Spinal cord (tissue), 10 donors: ENCODE measurements around the gene LRRC8A. TPM values are rescaled to one million over a fixed set of nuclear protein-coding genes. Genes with fewer than 3 reads are reported as not detected.

ENCODE experiments used
- DNase-seq, 6 donors: peaks; one replicate each; pipeline versions ENCODE4 v3.0.0 to v3.0.0-alpha.2; 2013 to 2015; ENCODE audit warnings: low spot score in 6 of 6, low read depth in 4 of 6
- H3K27ac ChIP-seq: one replicate; pipeline ENCODE4 v1.5.1; 2013; ENCODE audit warnings: low read depth, low read length, control low read depth
- H3K27me3 ChIP-seq: one replicate; pipeline ENCODE4 v1.6.1; 2013; ENCODE audit warnings: low read length; ENCODE audit not compliant: control insufficient read depth, insufficient read depth
- H3K36me3 ChIP-seq: one replicate; pipeline ENCODE4 v1.6.1; 2013; ENCODE audit warnings: low read length; ENCODE audit not compliant: control insufficient read depth, insufficient read depth
- H3K4me1 ChIP-seq: one replicate; pipeline ENCODE4 v1.6.1; 2013; ENCODE audit warnings: low read length; ENCODE audit not compliant: control insufficient read depth, insufficient read depth
- H3K4me3 ChIP-seq: one replicate; pipeline ENCODE4 v1.5.1; 2013; ENCODE audit warnings: low read depth, low read length, control low read depth
- H3K9me3 ChIP-seq: one replicate; pipeline ENCODE4 v1.6.1; 2013; ENCODE audit warnings: low read length; ENCODE audit not compliant: control insufficient read depth, insufficient read depth
- WGBS: methylation state at CpG from one replicate; pipeline ENCODE4 v1.1.5; 2013; ENCODE audit warnings: missing lambda C conversion rate; ENCODE audit not compliant: insufficient coverage; 5-methylcytosine and 5-hydroxymethylcytosine counted together
- polyA plus RNA-seq, 2 donors: library from polyadenylated mRNA; unstranded; fragments of 120-200 nt; gene quantifications; one replicate each; pipeline ENCODE4 v1.2.1, GENCODE V29; 2013; ENCODE audit not compliant: insufficient read length in 2 of 2
- total RNA-seq, 2 donors: library from RNA; depleted of rRNA in 1 of 2; stranded (reverse); fragments of 120-200 nt in 1 of 2; fragments of >200 nt in 1 of 2; gene quantifications; one replicate each; pipeline versions ENCODE4 v1.2.3 to v1.2.4, GENCODE V29; 2013 to 2014
- donor health status: healthy.

The LRRC8A gene
- total and polyA plus RNA-seq, 4 donors, result 28.5 to 57.4 (median 42.9) TPM

DNA sequence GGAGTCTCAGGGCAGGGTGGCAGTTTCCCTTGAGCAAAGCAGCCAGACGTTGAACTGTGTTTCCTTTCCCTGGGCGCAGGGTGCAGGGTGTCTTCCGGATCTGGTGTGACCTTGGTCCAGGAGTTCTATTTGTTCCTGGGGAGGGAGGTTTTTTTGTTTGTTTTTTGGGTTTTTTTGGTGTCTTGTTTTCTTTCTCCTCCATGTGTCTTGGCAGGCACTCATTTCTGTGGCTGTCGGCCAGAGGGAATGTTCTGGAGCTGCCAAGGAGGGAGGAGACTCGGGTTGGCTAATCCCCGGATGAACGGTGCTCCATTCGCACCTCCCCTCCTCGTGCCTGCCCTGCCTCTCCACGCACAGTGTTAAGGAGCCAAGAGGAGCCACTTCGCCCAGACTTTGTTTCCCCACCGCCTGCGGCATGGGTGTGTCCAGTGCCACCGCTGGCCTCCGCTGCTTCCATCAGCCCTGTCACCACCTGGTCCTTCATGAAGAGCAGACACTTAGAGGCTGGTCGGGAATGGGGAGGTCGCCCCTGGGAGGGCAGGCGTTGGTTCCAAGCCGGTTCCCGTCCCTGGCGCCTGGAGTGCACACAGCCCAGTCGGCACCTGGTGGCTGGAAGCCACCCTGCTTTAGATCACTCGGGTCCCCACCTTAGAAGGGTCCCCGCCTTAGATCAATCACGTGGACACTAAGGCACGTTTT lies 35.4 kb downstream of the LRRC8A start:
- Histone ChIP-seq H3K9me3 (no peaks in the 10 kb centered on the region), H3K27me3 (no peaks in the 10 kb centered on the region), H3K27ac (peak overlapping the region; percentile 40), H3K4me1 (peaks cover 62% of the 10 kb centered on the region), H3K4me3 (no peak overlapping the region), H3K36me3 (peaks cover 62% of the 10 kb centered on the region)
- DNase-seq, result peak in 2 of 6 donors; percentile 34 to 93
- WGBS, result 77% methylated on average over 26 of the region's 26 CpGs

DNA sequence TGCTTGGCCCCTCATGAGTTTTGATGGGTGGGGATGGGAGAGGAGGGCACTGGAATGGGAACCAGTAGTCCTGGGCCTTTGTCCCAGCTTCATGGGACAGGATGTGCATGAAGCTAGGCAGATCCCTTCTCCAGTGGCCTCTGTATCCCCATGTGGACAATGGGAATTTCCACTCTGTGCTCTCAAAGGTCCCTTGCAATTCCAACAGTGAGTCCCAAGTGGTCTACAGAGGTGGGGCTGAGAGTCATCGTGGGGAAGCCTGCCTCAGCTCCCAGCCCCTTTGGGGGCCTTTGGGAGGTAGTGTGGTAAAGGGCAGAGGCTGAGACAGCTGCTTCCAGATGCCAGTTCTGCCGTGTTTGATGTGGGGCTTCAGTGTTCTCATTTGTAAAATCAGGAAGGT lies 37.0 kb downstream of the LRRC8A start:
- no peaks in the 10 kb centered on the region for H3K27me3 ChIP-seq
- no peak overlapping the region for H3K27ac ChIP-seq
- peaks cover 48% of the 10 kb centered on the region for H3K36me3 ChIP-seq
- H3K9me3 ChIP-seq, result no peaks in the 10 kb centered on the region
- no peak overlapping the region for H3K4me3 ChIP-seq
- no peak for DNase-seq
- H3K4me1 ChIP-seq, result peaks cover 59% of the 10 kb centered on the region
- WGBS, result 76% methylated on average over 2 of the region's 2 CpGs

DNA sequence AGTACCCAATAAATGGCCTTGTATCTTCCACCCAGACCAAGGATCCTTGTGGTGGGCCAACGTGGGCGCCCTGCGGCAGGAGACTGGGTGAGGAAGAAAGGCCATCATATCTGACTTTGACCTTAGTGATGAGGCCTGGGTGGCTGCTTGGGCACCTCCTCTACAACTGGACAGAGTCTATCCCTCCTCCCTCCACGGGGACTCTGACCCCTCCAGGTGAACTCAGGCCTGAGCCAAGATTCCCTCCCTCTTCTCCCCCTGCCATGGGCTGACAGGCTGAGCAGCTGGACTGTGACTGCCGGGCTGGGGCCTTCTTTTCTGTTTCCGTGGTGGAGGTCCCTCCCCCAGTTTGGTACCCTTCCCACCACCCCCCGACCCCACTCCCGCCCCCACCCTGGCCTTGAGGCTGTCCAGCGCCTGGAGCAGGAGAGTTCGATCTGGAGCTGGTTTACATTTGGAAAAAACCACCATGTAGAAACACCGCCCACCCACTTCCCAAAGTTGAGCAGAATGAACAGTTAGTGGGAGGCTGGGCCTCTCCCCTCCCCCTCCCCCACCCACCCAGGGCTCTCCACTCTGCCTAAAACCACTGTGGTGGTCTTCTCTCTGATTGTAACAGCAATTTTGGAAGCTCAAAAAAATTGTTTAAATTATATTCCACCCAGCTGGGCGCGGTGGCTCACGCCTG lies 37.6 kb downstream of the LRRC8A start:
- WGBS, result 77% methylated on average over 4 of the region's 14 CpGs
- Histone ChIP-seq H3K4me1 (peaks cover 59% of the 10 kb centered on the region), H3K27ac (no peak overlapping the region)

DNA sequence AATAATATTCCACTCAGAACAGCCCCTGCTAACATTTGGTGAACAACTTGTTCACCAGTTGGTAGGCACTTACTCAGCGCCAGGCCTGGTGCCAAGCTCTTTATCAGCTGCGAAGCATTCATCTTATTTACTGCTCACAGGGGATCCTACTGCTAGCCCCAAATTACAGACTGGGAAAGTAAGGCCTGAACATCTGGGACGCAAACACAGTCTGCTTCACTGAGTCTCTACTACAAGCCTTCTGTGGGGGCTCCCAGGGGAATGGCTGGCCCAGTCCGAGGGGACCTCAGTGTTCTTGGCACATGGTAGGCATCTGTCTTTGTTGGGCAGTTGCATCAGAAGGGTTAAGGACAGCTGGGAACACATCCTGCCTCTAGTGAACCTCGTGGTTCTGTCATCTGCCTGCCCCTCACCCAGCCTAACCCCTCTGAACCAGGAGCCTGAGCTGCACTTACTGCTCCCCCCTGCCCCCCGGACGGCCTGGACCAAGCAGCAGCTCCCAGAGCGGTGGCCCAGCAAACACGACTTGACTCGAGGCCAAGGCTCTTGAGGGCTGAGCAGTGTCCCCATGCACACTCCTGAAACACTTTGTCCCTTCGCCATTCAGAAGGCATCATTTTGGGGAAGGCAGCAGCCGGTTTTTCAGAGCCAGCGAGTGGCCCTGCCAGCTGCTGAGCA lies 38.6 kb downstream of the LRRC8A start, which contains the start of gene PHYHD1:
Gene PHYHD1, plus strand, starts transcription at position 602 of the 678 bp plus-strand sequence. CDS start 1,342 bp downstream, outside the sequence.
- peak in 4 of 6 donors; percentile 22 to 88 (median 46) for DNase-seq
- H3K9me3 ChIP-seq, result no peaks in the 10 kb centered on the region
- WGBS, result 34% methylated on average over 11 of the region's 13 CpGs
- peak within 1 kb of the TSS; percentile 89 for H3K27ac ChIP-seq
- H3K4me1 ChIP-seq, result peaks cover 58% of the 10 kb centered on the region
- H3K27me3 ChIP-seq, result no peaks in the 10 kb centered on the region
- peaks cover 36% of the 10 kb centered on the region for H3K36me3 ChIP-seq
- peak within 1 kb of the TSS; percentile 59 for H3K4me3 ChIP-seq

More for the DNA sequence above, 37.6 kb downstream of the LRRC8A start:
- Histone ChIP-seq H3K27me3 (no peaks in the 10 kb centered on the region), H3K9me3 (no peaks in the 10 kb centered on the region), H3K4me3 (no peak overlapping the region), H3K36me3 (peaks cover 41% of the 10 kb centered on the region)
- no peak for DNase-seq

DNA sequence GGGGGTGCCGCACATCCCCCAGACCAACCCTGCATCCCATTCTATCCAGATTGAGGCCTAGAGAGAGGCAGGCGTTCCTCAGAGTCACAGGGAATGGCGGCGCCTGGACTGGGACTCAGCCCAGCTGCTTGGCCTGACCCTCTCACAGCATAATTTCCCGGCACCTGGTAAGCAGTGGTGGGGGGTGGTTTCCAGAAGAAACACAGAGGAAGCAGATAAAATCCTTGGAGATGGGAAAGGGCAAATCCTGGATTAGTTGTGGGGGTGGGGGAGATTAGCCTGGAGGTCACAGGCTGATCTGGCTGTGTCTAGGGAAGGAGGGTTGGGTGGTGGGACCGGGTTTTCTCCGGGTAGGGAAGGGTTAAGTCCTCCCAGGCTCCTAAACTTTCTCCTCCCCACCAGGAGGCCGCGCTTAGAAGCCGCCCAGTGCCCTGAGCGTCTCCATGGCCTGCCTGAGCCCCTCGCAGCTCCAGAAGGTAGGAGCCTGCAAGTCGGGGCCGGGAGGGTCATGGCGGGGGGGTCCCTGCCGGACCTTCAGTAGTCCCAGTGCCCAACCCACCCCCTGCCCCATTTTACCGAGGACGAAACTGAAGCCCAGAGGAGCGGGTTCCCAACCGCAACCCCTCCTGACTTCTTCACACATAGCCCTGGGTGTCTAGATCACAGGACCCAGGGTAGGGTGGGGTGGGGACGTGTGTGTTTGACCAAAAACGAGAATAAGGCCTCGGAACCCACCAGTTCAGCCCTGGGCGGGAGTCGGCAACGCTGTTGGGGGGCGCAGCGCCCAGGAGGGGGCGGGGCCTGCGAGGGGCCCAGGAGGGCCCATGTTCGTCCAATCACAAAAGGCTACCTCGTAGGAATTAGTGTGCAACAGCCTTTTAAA lies 40.2 kb downstream of the LRRC8A start:
- Histone ChIP-seq H3K4me1 (peaks cover 42% of the 10 kb centered on the region), H3K27me3 (no peaks in the 10 kb centered on the region), H3K9me3 (no peaks in the 10 kb centered on the region), H3K4me3 (peak overlapping the region; percentile 59), H3K36me3 (peaks cover 21% of the 10 kb centered on the region), H3K27ac (peak overlapping the region; percentile 89)
- WGBS, result 10% methylated on average over 22 of the region's 32 CpGs
- peak in 1 of 6 donors; percentile 74 for DNase-seq

DNA sequence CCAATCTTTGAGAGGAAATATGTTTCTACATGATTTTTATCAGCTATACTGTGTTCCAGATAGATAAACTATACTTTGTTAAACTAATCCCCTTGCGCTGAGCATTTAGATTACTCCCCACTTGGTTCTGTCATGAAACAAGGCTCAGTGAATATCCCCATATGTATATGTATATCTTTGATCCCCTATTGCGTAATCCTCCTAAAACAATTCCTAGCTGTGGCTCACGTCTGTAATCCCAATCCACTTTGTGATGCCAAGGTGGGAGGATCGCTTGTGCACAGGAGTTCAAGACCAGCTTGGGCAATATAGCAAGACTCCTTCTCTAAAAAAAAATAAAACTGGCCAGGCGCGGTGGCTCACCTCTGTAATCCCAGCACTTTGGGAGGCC lies 41.6 kb downstream of the LRRC8A start:
- peaks cover 44% of the 10 kb centered on the region for H3K4me1 ChIP-seq
- H3K27me3 ChIP-seq, result no peaks in the 10 kb centered on the region
- no peak overlapping the region for H3K4me3 ChIP-seq
- WGBS, result 100% methylated on average over 2 of the region's 6 CpGs
- no peaks in the 10 kb centered on the region for H3K9me3 ChIP-seq
- H3K36me3 ChIP-seq, result peaks cover 8% of the 10 kb centered on the region
- no peak overlapping the region for H3K27ac ChIP-seq
- no peak for DNase-seq

DNA sequence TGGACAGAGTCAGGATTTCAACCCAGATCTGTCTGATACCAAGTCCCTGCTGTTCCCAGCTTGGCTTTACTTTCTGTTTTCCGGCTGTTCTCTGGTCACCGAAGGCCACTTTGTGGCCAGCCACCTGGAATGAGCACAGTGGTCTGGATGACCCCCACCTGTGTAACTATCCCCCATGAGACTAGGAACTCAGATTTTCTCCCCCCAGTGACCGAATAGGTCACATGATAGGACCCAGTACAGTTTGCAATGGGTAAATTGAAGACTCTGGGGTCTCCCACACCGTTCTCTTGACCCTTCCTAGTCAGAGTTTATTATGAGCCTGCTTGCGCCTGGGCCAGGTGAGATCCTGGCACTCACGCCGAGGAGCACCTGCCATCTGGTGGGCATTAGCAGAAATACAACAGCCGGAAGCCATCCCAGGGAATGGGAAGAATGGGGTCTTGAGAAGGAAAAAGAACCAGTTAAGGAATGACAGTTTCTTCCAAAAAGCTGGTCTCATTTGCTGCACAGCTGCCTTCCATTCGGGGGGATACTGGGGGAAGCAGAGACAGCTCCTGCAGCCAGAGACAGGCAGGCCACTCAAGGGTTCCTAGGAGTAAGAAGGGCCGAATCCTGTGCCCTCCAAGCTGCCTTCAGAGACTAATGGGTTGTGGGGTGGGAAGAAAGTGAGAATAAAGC lies 45.9 kb downstream of the LRRC8A start:
- Histone ChIP-seq H3K27me3 (no peaks in the 10 kb centered on the region), H3K4me1 (peaks cover 11% of the 10 kb centered on the region), H3K27ac (no peak overlapping the region), H3K36me3 (no peaks in the 10 kb centered on the region), H3K4me3 (no peak overlapping the region), H3K9me3 (no peaks in the 10 kb centered on the region)
- WGBS, result 20% methylated on average over 9 of the region's 10 CpGs
- DNase-seq, result peak in 3 of 6 donors; percentile 39 to 90 (median 76)

DNA sequence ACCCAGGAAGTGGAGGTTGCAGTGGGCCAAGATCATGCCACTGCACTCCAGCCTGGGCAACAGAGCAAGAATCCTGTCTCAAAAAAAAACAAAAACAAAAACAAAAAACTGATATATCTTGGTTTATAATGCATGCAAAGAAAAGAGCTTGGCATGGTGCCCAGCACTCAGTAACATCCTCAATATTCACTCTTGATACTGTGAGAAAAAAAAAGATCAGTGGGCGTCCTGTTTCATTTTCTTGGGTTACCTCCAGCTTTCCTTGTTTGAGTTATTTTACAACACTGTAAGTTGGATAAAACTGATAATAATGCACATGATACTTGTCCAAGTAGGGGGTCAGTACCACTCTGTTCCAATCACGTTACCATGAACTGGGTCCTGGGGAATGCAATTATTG lies 46.7 kb downstream of the LRRC8A start:
- H3K4me3 ChIP-seq, result no peak overlapping the region
- DNase-seq, result no peak
- H3K27ac ChIP-seq, result no peak overlapping the region
- no peaks in the 10 kb centered on the region for H3K27me3 ChIP-seq
- WGBS, result 71% methylated on average over 1 of the region's 2 CpGs
- no peaks in the 10 kb centered on the region for H3K36me3 ChIP-seq
- peaks cover 7% of the 10 kb centered on the region for H3K4me1 ChIP-seq
- no peaks in the 10 kb centered on the region for H3K9me3 ChIP-seq
